KMS-11 (cell line): ENCODE measurements around the gene THRAP3.

ENCODE experiments used
- H2AFZ ChIP-seq: fragments of 200-600 bp; sonication (generic); 2 replicates; pipeline ENCODE4 v1.6.1; 2016; ENCODE audit warnings: antibody characterized with exemption, mixed run types, low read depth
- H3K27ac ChIP-seq: fragments of 200-600 bp; sonication (generic); 2 replicates; pipeline ENCODE4 v1.6.1; 2016; ENCODE audit warnings: mild to moderate bottlenecking, mixed run types
- H3K27me3 ChIP-seq: fragments of 200-600 bp; sonication (generic); 2 replicates; pipeline ENCODE4 v1.6.1; 2017; ENCODE audit warnings: mild to moderate bottlenecking, low read depth, mixed run types, moderate library complexity; ENCODE audit not compliant: insufficient read depth
- H3K36me3 ChIP-seq: fragments of 200-600 bp; sonication (generic); 2 replicates; pipeline ENCODE4 v1.6.1; 2017; ENCODE audit warnings: mild to moderate bottlenecking, mixed run types; ENCODE audit not compliant: insufficient read depth
- H3K4me1 ChIP-seq: fragments of 200-600 bp; sonication (generic); 2 replicates; pipeline ENCODE4 v1.6.1; 2016; ENCODE audit warnings: mild to moderate bottlenecking, low read depth, mixed run types; ENCODE audit not compliant: poor library complexity, severe bottlenecking
- H3K4me2 ChIP-seq: fragments of 200-600 bp; sonication (generic); 2 replicates; pipeline ENCODE4 v1.7.0; 2016; ENCODE audit warnings: mild to moderate bottlenecking, mixed run types
- H3K4me3 ChIP-seq: fragments of 200-600 bp; sonication (generic); IDR thresholded peaks from 2 replicates; pipeline ENCODE4 v1.6.1; 2017; ENCODE audit warnings: low read depth, low read length, mixed read lengths; ENCODE audit not compliant: insufficient read depth
- H3K79me2 ChIP-seq: fragments of 200-600 bp; sonication (generic); 2 replicates; pipeline ENCODE4 v1.6.1; 2016; ENCODE audit warnings: low read depth, mixed run types; ENCODE audit not compliant: insufficient read depth
- H3K9ac ChIP-seq: fragments of 200-600 bp; sonication (generic); 2 replicates; pipeline ENCODE4 v1.6.1; 2016; ENCODE audit warnings: mild to moderate bottlenecking, mixed run types
- H4K20me1 ChIP-seq: fragments of 200-600 bp; sonication (generic); 2 replicates; pipeline ENCODE4 v1.6.1; 2016; ENCODE audit warnings: mild to moderate bottlenecking, mixed run types; ENCODE audit not compliant: insufficient read depth
- CTCF ChIP-seq: fragments of 200-600 bp; sonication (generic); conservative IDR thresholded peaks from 2 replicates; pipeline ENCODE4 v1.6.1; 2017; ENCODE audit warnings: low read depth, mild to moderate bottlenecking, antibody characterized with exemption, low read length, moderate library complexity, mixed read lengths

The THRAP3 gene

GRCh38 chr1:36206323-36206858 is 17.9 kb upstream of the THRAP3 start:
- Histone ChIP-seq H3K4me3 (no peak overlapping the region), H2AFZ (no peak overlapping the region), H3K27ac (no peak overlapping the region), H3K4me1 (no peaks in the 10 kb centered on the region), H3K79me2 (no peaks in the 10 kb centered on the region), H4K20me1 (no peaks in the 10 kb centered on the region), H3K4me2 (no peak overlapping the region), H3K27me3 (no peaks in the 10 kb centered on the region), H3K9ac (no peak overlapping the region), H3K36me3 (no peaks in the 10 kb centered on the region)
- TF ChIP-seq CTCF = no peak

- no peaks in the 10 kb centered on the region for H3K79me2 ChIP-seq
- no peak for TF ChIP-seq CTCF
- no peak overlapping the region for H3K4me2 ChIP-seq
Measured at GRCh38 chr1:36207339-36207738, 16.9 kb upstream of the THRAP3 start.

GRCh38 chr1:36208978-36209703 is 15.1 kb upstream of the THRAP3 start:
- H3K36me3 ChIP-seq = no peaks in the 10 kb centered on the region
- TF ChIP-seq CTCF = no peak
- no peaks in the 10 kb centered on the region for H3K27me3 ChIP-seq
- H3K79me2 ChIP-seq = no peaks in the 10 kb centered on the region
- no peak overlapping the region for H3K4me3 ChIP-seq
- no peak overlapping the region for H2AFZ ChIP-seq
- H3K4me1 ChIP-seq = no peaks in the 10 kb centered on the region
- no peak overlapping the region for H3K9ac ChIP-seq
- no peaks in the 10 kb centered on the region for H4K20me1 ChIP-seq
- H3K4me2 ChIP-seq = no peak overlapping the region
- H3K27ac ChIP-seq = no peak overlapping the region

More at GRCh38 chr1:36207339-36207738, 16.9 kb upstream of the THRAP3 start:
- no peak overlapping the region for H3K9ac ChIP-seq
- no peaks in the 10 kb centered on the region for H3K4me1 ChIP-seq
- H4K20me1 ChIP-seq = no peaks in the 10 kb centered on the region
- H2AFZ ChIP-seq = no peak overlapping the region
- H3K36me3 ChIP-seq = no peaks in the 10 kb centered on the region
- no peaks in the 10 kb centered on the region for H3K27me3 ChIP-seq
- H3K4me3 ChIP-seq = no peak overlapping the region
- H3K27ac ChIP-seq = no peak overlapping the region

GRCh38 chr1:36211307-36211706 is 12.9 kb upstream of the THRAP3 start:
- Histone ChIP-seq H3K27ac (no peak overlapping the region), H3K79me2 (no peaks in the 10 kb centered on the region), H3K4me1 (no peaks in the 10 kb centered on the region), H3K4me3 (no peak overlapping the region), H3K9ac (no peak overlapping the region), H2AFZ (no peak overlapping the region), H3K27me3 (no peaks in the 10 kb centered on the region), H4K20me1 (no peaks in the 10 kb centered on the region), H3K36me3 (no peaks in the 10 kb centered on the region), H3K4me2 (no peak overlapping the region)
- TF ChIP-seq CTCF = no peak
